ENCODE data around the gene CERS2. TPM values are rescaled to one million over a fixed set of nuclear protein-coding genes. Genes with fewer than 3 reads are reported as not detected.
A peak's percentile ranks its signal among the peaks of the same experiment; 100 is the strongest.

The CERS2 gene
- total and polyA plus RNA-seq, 2 of the 4 experiments (the other 2 are of a cell fraction), result 118 to 127 TPM

GRCh38 chr1:150997126-150997872 lies 22.7 kb upstream of the CERS2 start:
- no peak overlapping the region for H4K5ac ChIP-seq (ENCODE audit: low read depth, low read length)
- intact Hi-C loops (cut with micrococcal nuclease), result no loop called here
- 93% methylated on average over 8 of the region's 20 CpGs; no CpG with 5 or more reads in 1 of the 2 experiments for WGBS, 2 experiments (ENCODE audit: extremely low coverage in 2 of 2, insufficient read length in 1 of 2)
- no TSS peak for BruUV-seq (replicated peaks)
- peaks cover 34% of the 10 kb centered on the region for H3K36me3 ChIP-seq (ENCODE audit: control insufficient read depth, insufficient read depth, low read length)
- no peak overlapping the region for H3K14ac ChIP-seq (replicated peaks; ENCODE audit: low read depth, low read length)
- peak overlapping the region; percentile 33 for H2AK9ac ChIP-seq (replicated peaks; ENCODE audit: low read depth, low read length, poor library complexity)
- peaks cover 8% of the 10 kb centered on the region; the same call in 1 of the 2 replicates for H3K9me1 ChIP-seq (ENCODE audit: insufficient read depth, low read length)
- no peak overlapping the region for H3K23ac ChIP-seq (ENCODE audit: low read depth, low read length)
- no peak overlapping the region for H2BK120ac ChIP-seq (ENCODE audit: low read depth, low read length)
- no peak overlapping the region for H4K8ac ChIP-seq (ENCODE audit: low read depth in 2 of 2, low read length in 2 of 2)
- H4K91ac ChIP-seq (ENCODE audit: insufficient read depth, low read depth, low read length), result no peak overlapping the region; the same call in 1 of the 2 replicates
- no peak overlapping the region for H3K9ac ChIP-seq (ENCODE audit: low read depth, low read length)
- in situ Hi-C loops (cut with MboI; ENCODE audit: low sequenced_read_pairs), result no loop called here
- DNase-seq (no peak), ATAC-seq (ENCODE audit: low read depth) (no peak)
- H2AK5ac ChIP-seq (ENCODE audit: low read depth, low read length), result no peak overlapping the region
- no peak overlapping the region for H2AFZ ChIP-seq (replicated peaks; ENCODE audit: low read length, poor library complexity)
- peaks cover 2% of the 10 kb centered on the region for H3K4me1 ChIP-seq (ENCODE audit: control insufficient read depth, insufficient read depth, low read length)
- H2BK20ac ChIP-seq (ENCODE audit: low read depth, low read length), result no peak overlapping the region
- H3K79me1 ChIP-seq (ENCODE audit: low read depth in 1 of 2, low read length in 2 of 2), result no peaks in the 10 kb centered on the region
- no peak overlapping the region for H3K4me3 ChIP-seq (ENCODE audit: insufficient read depth, low read depth, low read length)
- dilution Hi-C loops (cut with HindIII; ENCODE audit: low sequenced_read_pairs, unreplicated experiment), result no loop called here
- no peak overlapping the region for H3K27ac ChIP-seq (ENCODE audit: insufficient read depth, low read length)
- no peak overlapping the region for H2BK15ac ChIP-seq (ENCODE audit: low read depth, low read length)
- no peak overlapping the region for H3K4me2 ChIP-seq (ENCODE audit: low read depth, low read length)
- no peaks in the 10 kb centered on the region for H4K20me1 ChIP-seq (ENCODE audit: insufficient read depth, low read length)
- no peak overlapping the region for H2BK5ac ChIP-seq (ENCODE audit: low read depth, low read length, poor library complexity, severe bottlenecking)
- no peak overlapping the region for H3K18ac ChIP-seq (ENCODE audit: low read depth, low read length)
- no peak overlapping the region; the same call in none of the 2 replicates for H3K4ac ChIP-seq (ENCODE audit: low read depth, low read length)
- ChIA-PET CTCF (interaction anchor here (1.0 to 4.3 kb wide), 2 partner anchors 9 to 28 kb away, joined by 3 to 24 read pairs; partner anchors contain the start of gene MINDY1), POLR2A (ENCODE audit: unreplicated experiment) (no interaction called here)
- H3K27me3 ChIP-seq (ENCODE audit: control insufficient read depth, insufficient read depth, low read length), result no peaks in the 10 kb centered on the region
- H3K56ac ChIP-seq (ENCODE audit: extremely low read depth, insufficient read depth, low read length), result no peak overlapping the region
- H3K9me3 ChIP-seq (ENCODE audit: control insufficient read depth, insufficient read depth, low read length), result no peaks in the 10 kb centered on the region
- no peak for TF ChIP-seq USF2 (IDR thresholded peaks at IDR 0.05; ENCODE audit: low read depth, low read length)
- TF ChIP-seq POLR2A (IDR thresholded peaks at IDR 0.05; ENCODE audit: low read depth, low read length), result no peak
- no peak for TF ChIP-seq MXI1 (IDR thresholded peaks at IDR 0.05; ENCODE audit: borderline replicate concordance, low read depth, low read length)
- TF ChIP-seq RAD21 (IDR thresholded peaks at IDR 0.05; ENCODE audit: low read length), result no peak
- TF ChIP-seq NFE2L2 (IDR thresholded peaks at IDR 0.05; ENCODE audit: low read depth, low read length), result no peak
- no peak for TF ChIP-seq MAZ (IDR thresholded peaks at IDR 0.05; ENCODE audit: borderline replicate concordance, low read depth, low read length)
- TF ChIP-seq RFX5 (IDR thresholded peaks at IDR 0.05; ENCODE audit: low read depth, low read length), result no peak
- no peak for TF ChIP-seq CTCF (conservative IDR thresholded peaks at IDR 0.05; ENCODE audit: low read depth, low read length)
- no peak for TF ChIP-seq SMC3 (IDR thresholded peaks at IDR 0.05; ENCODE audit: low read depth, low read length)
- TF ChIP-seq FOS (IDR thresholded peaks at IDR 0.05; ENCODE audit: low read depth, low read length), result no peak
- no peak for TF ChIP-seq CEBPB (IDR thresholded peaks at IDR 0.05; ENCODE audit: low read depth, low read length)
- TF ChIP-seq ELK1 (IDR thresholded peaks at IDR 0.05; ENCODE audit: borderline replicate concordance, low read depth, low read length), result no peak
- no peak for TF ChIP-seq CHD1 (IDR thresholded peaks at IDR 0.05; ENCODE audit: low read depth, low read length)
- TF ChIP-seq BHLHE40 (IDR thresholded peaks at IDR 0.05; ENCODE audit: low read depth, low read length), result no peak
- no peak for TF ChIP-seq MAFK (IDR thresholded peaks at IDR 0.05; ENCODE audit: low read depth, low read length)
